NB4 (cell line): ENCODE measurements around the gene LRFN3.
"Not testable (repeated sequence)": the region's sequence is repeated elsewhere in the genome, so short reads cannot be mapped to it uniquely, and the experiment has no call there.

Source experiments
- DNase-seq: peaks from one replicate; pipeline ENCODE4 v3.0.0; 2010; ENCODE audit warnings: low read depth
- H3K4me3 ChIP-seq: one replicate; pipeline ENCODE4 v1.5.1; 2011; ENCODE audit warnings: mild to moderate bottlenecking, low read depth, low read length, moderate library complexity
- MAX ChIP-seq: IDR thresholded peaks from 2 replicates; pipeline ENCODE4 v1.6.1; 2011; ENCODE audit warnings: low read depth, low read length
- MYC ChIP-seq: IDR thresholded peaks from 2 replicates; pipeline ENCODE4 v1.6.1; 2011; ENCODE audit warnings: low read depth, low read length
- POLR2A ChIP-seq: IDR thresholded peaks from 2 replicates; pipeline ENCODE4 v1.6.1; 2011; ENCODE audit warnings: mild to moderate bottlenecking; ENCODE audit not compliant: insufficient read length; ENCODE audit errors: extremely low read depth
- TF ChIP-seq, protein P1 (sequence below): IDR thresholded peaks from one replicate; pipeline ENCODE4 v1.5.1; 2012; ENCODE audit warnings: low read depth, low read length

LRFN3 gene

GRCh38 chr19:35905178-35905727 is 30.9 kb upstream of the LRFN3 start:
- peak; percentile 18 for DNase-seq
- TF ChIP-seq, protein P1, sequence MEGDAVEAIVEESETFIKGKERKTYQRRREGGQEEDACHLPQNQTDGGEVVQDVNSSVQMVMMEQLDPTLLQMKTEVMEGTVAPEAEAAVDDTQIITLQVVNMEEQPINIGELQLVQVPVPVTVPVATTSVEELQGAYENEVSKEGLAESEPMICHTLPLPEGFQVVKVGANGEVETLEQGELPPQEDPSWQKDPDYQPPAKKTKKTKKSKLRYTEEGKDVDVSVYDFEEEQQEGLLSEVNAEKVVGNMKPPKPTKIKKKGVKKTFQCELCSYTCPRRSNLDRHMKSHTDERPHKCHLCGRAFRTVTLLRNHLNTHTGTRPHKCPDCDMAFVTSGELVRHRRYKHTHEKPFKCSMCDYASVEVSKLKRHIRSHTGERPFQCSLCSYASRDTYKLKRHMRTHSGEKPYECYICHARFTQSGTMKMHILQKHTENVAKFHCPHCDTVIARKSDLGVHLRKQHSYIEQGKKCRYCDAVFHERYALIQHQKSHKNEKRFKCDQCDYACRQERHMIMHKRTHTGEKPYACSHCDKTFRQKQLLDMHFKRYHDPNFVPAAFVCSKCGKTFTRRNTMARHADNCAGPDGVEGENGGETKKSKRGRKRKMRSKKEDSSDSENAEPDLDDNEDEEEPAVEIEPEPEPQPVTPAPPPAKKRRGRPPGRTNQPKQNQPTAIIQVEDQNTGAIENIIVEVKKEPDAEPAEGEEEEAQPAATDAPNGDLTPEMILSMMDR, result no peak
- no peak for TF ChIP-seq POLR2A
- TF ChIP-seq MAX, result no peak
- no peak for TF ChIP-seq MYC
- no peak overlapping the region for H3K4me3 ChIP-seq

GRCh38 chr19:35907377-35907745 is 28.8 kb upstream of the LRFN3 start:
- no peak for DNase-seq

GRCh38 chr19:35908010-35908441 is 28.1 kb upstream of the LRFN3 start, which contains the start of gene TYROBP:
Gene TYROBP (minus strand): TSS chr19:35908295. CDS start chr19:35908228, 67 bp downstream.
- no peak for TF ChIP-seq MAX
- no peak for TF ChIP-seq MYC
- TF ChIP-seq, protein P1, result no peak
- peak; percentile 67 for DNase-seq
- peak within 1 kb of the TSS; percentile 44 for H3K4me3 ChIP-seq

More at GRCh38 chr19:35907377-35907745, 28.8 kb upstream of the LRFN3 start:
- H3K4me3 ChIP-seq, result peak overlapping the region; percentile 44
- TF ChIP-seq, protein P1, result no peak

- TF ChIP-seq MAX, result peak; percentile 57
- TF ChIP-seq POLR2A, result no peak
- TF ChIP-seq, protein P1, result no peak
- peak; percentile 75 for TF ChIP-seq MYC
- peak; percentile 98 for DNase-seq
- no peak overlapping the region for H3K4me3 ChIP-seq
These were observed 27.0 kb upstream of the LRFN3 start for GRCh38 chr19:35908973-35909683.

- H3K4me3 ChIP-seq, result no peak overlapping the region
- TF ChIP-seq MYC (no peak), POLR2A (no peak), MAX (no peak)
- TF ChIP-seq, protein P1, result no peak
- no peak for DNase-seq
These were observed 26.5 kb upstream of the LRFN3 start for GRCh38 chr19:35909684-35910035.

- not testable (repeated sequence) for H3K4me3 ChIP-seq, DNase-seq
These were observed 25.8 kb upstream of the LRFN3 start for GRCh38 chr19:35910355-35910754.
